Amniotic stem cell (primary cell): ENCODE results near the gene CCDC57.
"Not testable (repeated sequence)": the region's sequence is repeated elsewhere in the genome, so short reads cannot be mapped to it uniquely, and the experiment has no call there.

Experiments used
- DNase-seq: peaks from one replicate; lab custom pipeline; 2025; lab: John Stamatoyannopoulos, UW

CCDC57 gene

GRCh38 chr17:82204831-82205719 lies 7.6 kb downstream of the CCDC57 start:
- peak; percentile 42 for DNase-seq

- no peak for DNase-seq
These were observed 8.7 kb downstream of the CCDC57 start for GRCh38 chr17:82203920-82204319.

- no peak for DNase-seq
These were observed 9.7 kb downstream of the CCDC57 start for GRCh38 chr17:82202981-82203380.

- no peak for DNase-seq
These were observed 11.1 kb downstream of the CCDC57 start for GRCh38 chr17:82201498-82201910.

GRCh38 chr17:82200743-82201497 lies 11.7 kb downstream of the CCDC57 start:
- no peak for DNase-seq

GRCh38 chr17:82200135-82200534 lies 12.5 kb downstream of the CCDC57 start:
- DNase-seq: no peak

GRCh38 chr17:82199496-82199895 lies 13.1 kb downstream of the CCDC57 start:
- no peak for DNase-seq

GRCh38 chr17:82198092-82198491 lies 14.6 kb downstream of the CCDC57 start:
- DNase-seq: no peak

GRCh38 chr17:82195675-82196672 lies 16.7 kb downstream of the CCDC57 start:
- DNase-seq: no peak

- DNase-seq: no peak
These were observed 17.9 kb downstream of the CCDC57 start for GRCh38 chr17:82194765-82195164.

- DNase-seq: no peak
These were observed 19.0 kb downstream of the CCDC57 start for GRCh38 chr17:82193520-82194220.

- not testable (repeated sequence) for DNase-seq
These were observed 19.6 kb downstream of the CCDC57 start for GRCh38 chr17:82193050-82193449.

- no peak for DNase-seq
These were observed 24.4 kb downstream of the CCDC57 start for GRCh38 chr17:82188001-82188961.

- DNase-seq: no peak
These were observed 25.1 kb downstream of the CCDC57 start for GRCh38 chr17:82187500-82187899.

- no peak for DNase-seq
These were observed 26.4 kb downstream of the CCDC57 start for GRCh38 chr17:82186221-82186620.

- DNase-seq: no peak
These were observed 27.9 kb downstream of the CCDC57 start for GRCh38 chr17:82184761-82185160.

- no peak for DNase-seq
These were observed 31.7 kb downstream of the CCDC57 start for GRCh38 chr17:82180776-82181528.

- no peak for DNase-seq
These were observed 32.6 kb downstream of the CCDC57 start for GRCh38 chr17:82179946-82180475.

- DNase-seq: no peak
These were observed 33.2 kb downstream of the CCDC57 start for GRCh38 chr17:82179412-82179811.
